Right lobe of liver (tissue), 6 donors: ENCODE data around the gene SLC6A19. TPM values are rescaled to one million over a fixed set of nuclear protein-coding genes. Genes with fewer than 3 reads are reported as not detected.

Experiments used
- ATAC-seq, 4 donors: fragments of 200-7000 bp; cut with Tn5 transposase; one replicate each; pipeline ENCODE4 v1.9.1; 2020; ENCODE audit warnings: mild to moderate bottlenecking in 4 of 4, moderate library complexity in 4 of 4
- DNase-seq, 3 donors: peaks; one replicate each; pipeline ENCODE4 v3.0.0-alpha.2; 2020
- H3K27ac ChIP-seq, 3 donors: fragments of 200-600 bp; one replicate each; pipeline ENCODE4 v1.8.0; 2022
- H3K27me3 ChIP-seq, 2 donors: fragments of 200-600 bp; one replicate each; pipeline ENCODE4 v1.8.0; 2022
- H3K36me3 ChIP-seq, 4 donors: fragments of 200-600 bp; sonication (generic) in 1 of 4; one replicate each; pipeline versions ENCODE4 v1.5.1 to v1.8.0; 2017 to 2022; ENCODE audit warnings: control low read depth in 1 of 4
- H3K4me1 ChIP-seq, 4 donors: fragments of 200-600 bp; sonication (generic) in 1 of 4; one replicate each; pipeline versions ENCODE4 v1.5.1 to v1.8.0; 2017 to 2022; ENCODE audit warnings: control low read depth in 1 of 4
- H3K4me3 ChIP-seq, 3 donors: fragments of 200-600 bp; one replicate each; pipeline ENCODE4 v1.8.0; 2022
- H3K9me3 ChIP-seq, 4 donors: fragments of 200-600 bp; sonication (generic) in 1 of 4; one replicate each; pipeline versions ENCODE4 v1.5.1 to v1.8.0; 2017 to 2022; ENCODE audit warnings: control low read depth in 1 of 4
- CTCF ChIP-seq, 4 donors: fragments of 200-600 bp in 3 of 4; fragments of 450-650 bp in 1 of 4; IDR thresholded peaks; one replicate each; pipeline versions ENCODE4 v1.5.1 to v1.8.0; 2016 to 2022; ENCODE audit warnings: antibody characterized with exemption in 4 of 4, mild to moderate bottlenecking in 2 of 4
- POLR2A ChIP-seq: fragments of 450-650 bp; IDR thresholded peaks from one replicate; pipeline ENCODE4 v1.6.1; 2017; ENCODE audit warnings: antibody characterized with exemption, mild to moderate bottlenecking
- WGBS: methylation state at CpG from one replicate; pipeline ENCODE4 v1.1.6; 2018; ENCODE audit warnings: low coverage, low lambda C conversion rate; ENCODE audit not compliant: insufficient coverage; ENCODE audit errors: missing lambda C conversion rate; 5-methylcytosine and 5-hydroxymethylcytosine counted together
- intact Hi-C, 2 donors: fragments of 100-400 bp; cut with DNase I; formaldehyde crosslinking; loops; one replicate each; pipeline versions ENCODE4 v1.11.2 to v1.14.1; 2022
- total RNA-seq, 6 experiments: library from RNA; depleted of rRNA in 2 of 6; stranded (reverse); fragments of >200 nt in 2 of 6; fragmentation: NEBNext Ultra II Directional in 3 of 6; extraction: Animal tissue kit (Norgen Biotek cat#: 25700) in 3 of 6; gene quantifications; one replicate each; pipeline versions ENCODE4 v1.1.0 to v1.2.4, GENCODE V29; 2016 to 2023
- donor health status: DM: no; HTN: yes; CAD: no.
- donor health status: DM: no; HTN: no; CAD: no.
- donor health status: DM: no; HTN: no; CAD: no.
- donor health status: DM: no; HTN: yes; CAD: no.
- donor health status: DM: no; HTN: yes; CAD: no.

The SLC6A19 gene
- total RNA-seq, 6 experiments from 2014 or later: 0.12 to 0.93 (median 0.41) TPM

- no peak overlapping the region for H3K4me3 ChIP-seq
- no peaks in the 10 kb centered on the region for H3K27me3 ChIP-seq
- no peaks in the 10 kb centered on the region for H3K4me1 ChIP-seq
- ATAC-seq (no peak), DNase-seq (peak in 1 of 3 donors; percentile 46)
- H3K9me3 ChIP-seq: no peaks in the 10 kb centered on the region
- no peaks in the 10 kb centered on the region for H3K36me3 ChIP-seq
- TF ChIP-seq CTCF (IDR thresholded peaks at IDR 0.05) (no peak), POLR2A (no peak)
- WGBS: no CpG with 5 or more reads among the region's 24 CpGs
- no peak overlapping the region for H3K27ac ChIP-seq
- intact Hi-C loops: loop anchor here in 1 of 2 donors (5.0 kb wide), 1 partner anchor 41 kb away; no protein-coding TSS in a partner anchor
Measured at GRCh38 chr5:1203311-1203967, 2.0 kb downstream of the SLC6A19 start.

- H3K36me3 ChIP-seq: no peaks in the 10 kb centered on the region
- no peak for ATAC-seq
- no peaks in the 10 kb centered on the region for H3K9me3 ChIP-seq
- TF ChIP-seq POLR2A (no peak), CTCF (IDR thresholded peaks at IDR 0.05) (no peak)
- no peak overlapping the region for H3K4me3 ChIP-seq
- H3K27me3 ChIP-seq: no peaks in the 10 kb centered on the region
- 40% methylated on average over 1 of the region's 25 CpGs for WGBS
- H3K4me1 ChIP-seq: no peaks in the 10 kb centered on the region
- intact Hi-C loops: loop anchor here in 1 of 2 donors (5.0 kb wide), 1 partner anchor 42 kb away; no protein-coding TSS in a partner anchor
- peak in 1 of 3 donors; percentile 52 for DNase-seq
- H3K27ac ChIP-seq: no peak overlapping the region
Measured at GRCh38 chr5:1203968-1204692, 2.7 kb downstream of the SLC6A19 start.

GRCh38 chr5:1204693-1205242, 3.4 kb downstream of the SLC6A19 start:
- Histone ChIP-seq H3K9me3 (no peaks in the 10 kb centered on the region), H3K4me3 (no peak overlapping the region), H3K27me3 (no peaks in the 10 kb centered on the region), H3K36me3 (no peaks in the 10 kb centered on the region), H3K27ac (no peak overlapping the region), H3K4me1 (no peaks in the 10 kb centered on the region)
- DNase-seq (peak in 1 of 3 donors; percentile 46), ATAC-seq (peak; percentile 70 to 83 (median 78))
- intact Hi-C loops: loop anchor here in 1 of 2 donors (5.0 kb wide), 1 partner anchor 42 kb away; no protein-coding TSS in a partner anchor
- TF ChIP-seq POLR2A (no peak), CTCF (IDR thresholded peaks at IDR 0.05) (peak; percentile 46 to 64 (median 56))
- 21% methylated on average over 9 of the region's 18 CpGs for WGBS

DNA sequence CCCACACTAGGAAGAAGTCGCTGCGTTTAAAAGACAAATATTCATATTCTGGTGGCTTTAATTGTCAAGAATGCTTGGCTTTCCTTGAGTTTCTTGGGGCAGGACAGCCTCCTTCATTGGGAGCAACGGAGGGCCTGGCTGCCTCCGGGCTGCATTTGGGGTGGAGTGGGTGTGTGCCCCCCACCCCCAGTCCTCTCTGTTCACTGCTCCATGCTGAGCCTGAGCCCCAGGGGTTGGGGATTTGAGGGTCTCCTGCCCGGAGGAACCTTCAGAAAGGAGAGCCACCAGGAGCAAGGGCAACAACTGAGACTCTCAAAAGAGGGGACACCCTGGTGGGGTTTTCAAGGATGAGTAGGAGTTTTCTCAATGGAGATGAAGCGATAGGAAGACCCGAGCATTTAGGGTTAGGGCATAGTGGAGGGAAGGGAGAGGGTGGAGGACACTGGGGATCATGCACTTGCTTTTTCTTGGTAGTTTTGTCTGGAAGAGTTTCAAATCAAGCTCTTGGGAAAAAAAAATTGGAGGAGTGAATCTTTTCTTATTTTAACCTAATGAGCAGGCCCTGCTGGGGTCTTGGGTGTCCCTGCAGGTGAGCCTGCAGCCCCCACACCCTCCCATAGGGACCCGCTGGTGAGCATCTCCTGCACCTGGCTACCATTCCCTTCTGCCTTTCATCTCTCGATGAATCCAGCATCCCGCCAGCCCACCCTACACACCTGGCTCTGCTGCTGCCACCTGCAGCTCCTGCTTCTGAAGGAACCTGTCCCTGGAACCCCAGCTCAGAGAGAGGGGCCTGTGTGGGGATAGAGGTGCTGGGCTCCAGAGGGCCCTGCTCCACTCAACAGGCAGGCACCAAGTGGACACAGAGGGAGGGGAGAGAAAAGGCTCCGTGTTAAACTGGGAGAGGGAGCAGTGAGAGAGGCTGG, 4.1 kb downstream of the SLC6A19 start:
- H3K27ac ChIP-seq: no peak overlapping the region
- TF ChIP-seq POLR2A (no peak), CTCF (IDR thresholded peaks at IDR 0.05) (no peak)
- no peaks in the 10 kb centered on the region for H3K9me3 ChIP-seq
- DNase-seq (no peak), ATAC-seq (no peak)
- 69% methylated on average over 6 of the region's 11 CpGs for whole genome bisulfite sequencing
- no peaks in the 10 kb centered on the region for H3K27me3 ChIP-seq
- no peaks in the 10 kb centered on the region for H3K4me1 ChIP-seq
- H3K36me3 ChIP-seq: no peaks in the 10 kb centered on the region
- no peak overlapping the region for H3K4me3 ChIP-seq
- intact Hi-C loops: no loop called here
